Neutrophil (primary cell): ENCODE results near the gene PPP1R2.

Experiments used
- H3K27ac ChIP-seq: fragments of 200-600 bp; sonication (generic); 2 replicates; pipeline ENCODE4 v1.5.1; 2016; ENCODE audit warnings: mild to moderate bottlenecking, moderate library complexity
- H3K27me3 ChIP-seq: fragments of 200-600 bp; sonication (generic); 2 replicates; pipeline ENCODE4 v1.6.0; 2016; ENCODE audit warnings: mild to moderate bottlenecking
- H3K36me3 ChIP-seq: fragments of 200-600 bp; sonication (generic); 2 replicates; pipeline ENCODE4 v1.5.1; 2017
- H3K4me1 ChIP-seq, 2 experiments: fragments of 200-600 bp in 1 of 2; sonication (generic) in 1 of 2; 1 replicate in 1 of 2; 2 replicates in 1 of 2; pipeline versions ENCODE4 v1.5.1 to v1.6.1; 2013 to 2016; ENCODE audit warnings: low read depth in 1 of 2, low read length in 1 of 2, mild to moderate bottlenecking in 1 of 2, moderate library complexity in 1 of 2; ENCODE audit not compliant: control insufficient read depth in 1 of 2, insufficient read depth in 1 of 2
- H3K4me3 ChIP-seq, 2 experiments: fragments of 200-600 bp in 1 of 2; sonication (generic) in 1 of 2; 1 replicate in 1 of 2; 2 replicates in 1 of 2; pipeline ENCODE4 v1.5.1; 2013 to 2016; ENCODE audit warnings: low read depth in 1 of 2, low read length in 1 of 2, mild to moderate bottlenecking in 1 of 2, moderate library complexity in 1 of 2
- H3K9me3 ChIP-seq: fragments of 200-600 bp; sonication (generic); 2 replicates; pipeline ENCODE4 v1.5.1; 2016
- TF ChIP-seq, protein P1 (sequence below): fragments of 200-600 bp; sonication (generic); IDR thresholded peaks from 2 replicates; pipeline ENCODE4 v1.5.1; 2016; ENCODE audit warnings: antibody characterized with exemption

PPP1R2 gene

DNA sequence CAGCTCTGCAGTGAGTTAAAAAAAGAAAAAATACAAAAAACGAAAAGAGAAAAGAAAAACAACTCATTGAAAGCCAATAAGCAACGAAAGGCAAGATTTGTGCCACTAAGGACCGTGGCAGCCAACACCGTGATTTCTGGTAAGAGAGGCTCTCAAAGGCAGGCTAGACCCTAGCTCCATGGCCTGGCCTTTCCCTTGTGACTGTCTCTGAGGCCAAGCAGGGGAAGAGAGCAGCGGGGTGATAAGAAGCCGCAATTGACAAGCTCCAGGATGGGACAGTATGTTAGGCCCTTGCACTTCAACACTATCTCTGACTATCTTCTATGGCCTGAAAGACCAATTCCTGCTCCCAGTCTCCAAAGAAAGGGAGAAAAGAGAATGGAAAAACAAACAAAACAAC, 28.2 kb upstream of the PPP1R2 start:
- Histone ChIP-seq H3K27ac (no peak overlapping the region), H3K4me1 (peaks cover 0 to 3% of the 10 kb centered on the region in 2 experiments), H3K9me3 (no peaks in the 10 kb centered on the region), H3K36me3 (no peaks in the 10 kb centered on the region), H3K4me3 (no peak overlapping the region), H3K27me3 (peaks cover 42% of the 10 kb centered on the region)
- TF ChIP-seq, protein P1, sequence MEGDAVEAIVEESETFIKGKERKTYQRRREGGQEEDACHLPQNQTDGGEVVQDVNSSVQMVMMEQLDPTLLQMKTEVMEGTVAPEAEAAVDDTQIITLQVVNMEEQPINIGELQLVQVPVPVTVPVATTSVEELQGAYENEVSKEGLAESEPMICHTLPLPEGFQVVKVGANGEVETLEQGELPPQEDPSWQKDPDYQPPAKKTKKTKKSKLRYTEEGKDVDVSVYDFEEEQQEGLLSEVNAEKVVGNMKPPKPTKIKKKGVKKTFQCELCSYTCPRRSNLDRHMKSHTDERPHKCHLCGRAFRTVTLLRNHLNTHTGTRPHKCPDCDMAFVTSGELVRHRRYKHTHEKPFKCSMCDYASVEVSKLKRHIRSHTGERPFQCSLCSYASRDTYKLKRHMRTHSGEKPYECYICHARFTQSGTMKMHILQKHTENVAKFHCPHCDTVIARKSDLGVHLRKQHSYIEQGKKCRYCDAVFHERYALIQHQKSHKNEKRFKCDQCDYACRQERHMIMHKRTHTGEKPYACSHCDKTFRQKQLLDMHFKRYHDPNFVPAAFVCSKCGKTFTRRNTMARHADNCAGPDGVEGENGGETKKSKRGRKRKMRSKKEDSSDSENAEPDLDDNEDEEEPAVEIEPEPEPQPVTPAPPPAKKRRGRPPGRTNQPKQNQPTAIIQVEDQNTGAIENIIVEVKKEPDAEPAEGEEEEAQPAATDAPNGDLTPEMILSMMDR: no peak

DNA sequence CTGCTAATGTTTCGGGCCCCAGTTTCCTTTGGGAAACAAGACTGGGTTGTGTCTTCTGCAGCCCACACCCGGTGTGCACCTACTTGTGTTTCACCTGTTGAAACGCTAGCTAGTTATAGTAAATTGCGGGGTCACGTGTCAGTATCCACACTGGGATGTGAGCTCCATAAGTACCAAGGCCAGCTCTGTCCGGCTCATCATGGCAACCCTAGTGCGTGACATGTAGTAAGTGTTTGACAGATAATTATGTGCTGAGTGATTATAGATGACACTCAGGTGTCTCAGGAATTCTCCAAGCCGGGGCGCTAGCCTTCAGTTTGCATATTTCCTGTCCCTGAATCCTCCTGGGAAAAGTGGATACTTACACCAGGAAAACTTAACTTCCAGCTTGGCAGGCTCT, 27.8 kb upstream of the PPP1R2 start:
- TF ChIP-seq, protein P1: no peak
- Histone ChIP-seq H3K27ac (no peak overlapping the region), H3K4me1 (peaks cover 0 to 3% of the 10 kb centered on the region in 2 experiments), H3K36me3 (no peaks in the 10 kb centered on the region), H3K9me3 (no peaks in the 10 kb centered on the region), H3K27me3 (peaks cover 42% of the 10 kb centered on the region), H3K4me3 (no peak overlapping the region)

DNA sequence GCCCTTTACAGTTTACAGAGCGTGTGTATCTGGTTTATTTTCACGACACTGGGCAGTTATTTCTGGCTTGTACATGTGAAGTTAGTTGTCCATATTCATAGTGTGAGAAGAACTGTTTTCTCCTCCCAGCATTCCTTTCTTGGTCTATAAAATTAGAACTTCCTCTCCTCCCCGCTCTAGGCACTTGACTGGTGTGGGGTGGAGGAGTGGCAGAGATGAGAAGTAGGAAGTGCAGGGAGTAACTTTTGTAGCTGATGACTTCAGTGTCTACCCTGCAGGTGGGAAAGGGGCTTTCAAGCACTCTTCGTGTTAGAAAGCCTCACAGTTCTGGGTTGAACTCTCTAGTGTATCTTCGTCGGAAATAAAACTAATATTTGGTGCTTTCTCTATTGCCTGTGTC, 27.2 kb upstream of the PPP1R2 start:
- Histone ChIP-seq H3K36me3 (no peaks in the 10 kb centered on the region), H3K4me1 (peaks cover 0 to 3% of the 10 kb centered on the region in 2 experiments), H3K27me3 (peaks cover 45% of the 10 kb centered on the region), H3K4me3 (no peak overlapping the region), H3K9me3 (no peaks in the 10 kb centered on the region), H3K27ac (no peak overlapping the region)
- TF ChIP-seq, protein P1: no peak

DNA sequence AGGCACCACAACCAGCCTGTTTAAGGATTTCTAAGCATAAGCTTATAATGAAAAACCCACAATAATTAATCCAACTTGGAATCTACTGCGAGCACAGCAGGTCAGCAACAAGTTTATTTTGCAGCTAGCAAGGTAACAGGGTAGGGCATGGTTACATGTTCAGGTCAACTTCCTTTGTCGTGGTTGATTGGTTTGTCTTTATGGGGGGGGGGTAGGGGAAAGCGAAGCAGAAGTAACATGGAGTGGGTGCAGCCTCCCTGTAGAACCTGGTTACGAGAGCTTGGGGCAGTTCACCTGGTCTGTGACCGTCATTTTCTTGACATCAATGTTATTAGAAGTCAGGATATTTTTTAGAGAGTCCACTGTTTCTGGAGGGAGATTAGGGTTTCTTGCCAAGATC, 25.5 kb upstream of the PPP1R2 start:
- Histone ChIP-seq H3K27ac (no peak overlapping the region), H3K27me3 (peaks cover 40% of the 10 kb centered on the region), H3K4me1 (peaks cover 0 to 3% of the 10 kb centered on the region in 2 experiments), H3K4me3 (no peak overlapping the region), H3K9me3 (no peaks in the 10 kb centered on the region), H3K36me3 (no peaks in the 10 kb centered on the region)
- TF ChIP-seq, protein P1: no peak

DNA sequence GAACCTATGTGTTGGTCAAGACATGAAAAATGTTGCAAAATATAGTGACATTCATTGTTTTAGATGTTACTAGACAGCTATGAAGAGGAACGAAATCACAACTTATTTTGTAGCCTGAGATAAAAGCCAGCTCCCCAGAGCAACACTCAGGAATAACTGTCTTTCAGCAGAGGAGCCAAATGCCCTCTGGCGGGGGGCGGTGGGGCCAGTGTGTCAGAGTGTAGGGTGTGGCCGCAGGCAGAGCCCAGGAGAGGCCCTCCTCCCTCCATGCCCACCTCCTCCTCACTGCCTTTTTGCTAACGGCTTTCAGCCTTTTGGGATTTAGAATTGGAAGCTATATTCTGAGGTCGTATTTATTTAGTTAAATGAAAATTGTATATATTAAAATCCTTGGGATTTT, 23.7 kb upstream of the PPP1R2 start:
- TF ChIP-seq, protein P1: no peak
- no peaks in the 10 kb centered on the region for H3K36me3 ChIP-seq

DNA sequence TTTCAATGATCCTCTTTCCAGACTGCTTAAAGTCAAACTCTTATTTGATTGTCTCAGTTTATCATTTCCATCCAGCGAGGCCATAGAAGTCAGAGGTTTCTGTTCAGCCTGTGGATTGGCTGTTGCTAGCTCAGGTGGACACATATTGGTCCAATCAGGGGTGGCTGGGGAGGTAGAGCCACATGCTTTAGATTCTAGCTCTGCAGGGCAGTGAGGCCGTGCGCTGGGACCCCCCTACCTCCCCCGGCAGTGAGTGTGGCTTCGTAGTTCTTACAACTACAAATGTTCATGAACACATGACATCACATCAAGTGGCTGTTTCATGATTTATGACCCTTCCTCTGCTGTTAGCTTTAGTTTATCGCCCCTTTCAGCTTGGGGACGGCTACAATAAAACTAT, 22.6 kb upstream of the PPP1R2 start:
- Histone ChIP-seq H3K4me3 (no peak overlapping the region), H3K36me3 (no peaks in the 10 kb centered on the region), H3K27ac (no peak overlapping the region), H3K9me3 (no peaks in the 10 kb centered on the region), H3K4me1 (no peaks in the 10 kb centered on the region), H3K27me3 (peaks cover 42% of the 10 kb centered on the region)
- TF ChIP-seq, protein P1: no peak

More for the DNA sequence above, 23.7 kb upstream of the PPP1R2 start:
- H3K4me3 ChIP-seq: no peak overlapping the region
- H3K27ac ChIP-seq: no peak overlapping the region
- no peaks in the 10 kb centered on the region for H3K9me3 ChIP-seq
- no peaks in the 10 kb centered on the region for H3K4me1 ChIP-seq
- H3K27me3 ChIP-seq: peaks cover 42% of the 10 kb centered on the region
